IMR-90 (cell line): ENCODE measurements around the gene RAB6A. TPM values are rescaled to one million over a fixed set of nuclear protein-coding genes. Genes with fewer than 3 reads are reported as not detected.

Experiments
- ATAC-seq: fragments of 200-7000 bp; cut with Tn5 transposase; 2 replicates; pipeline ENCODE4 v1.9.1; 2020; ENCODE audit warnings: low read depth, mild to moderate bottlenecking, moderate library complexity
- BruUV-seq: library from RNA; stranded (reverse); fragments of 400-500 nt; replicated peaks from 2 replicates; lab custom pipeline; 2021; lab: Mats Ljungman, UMichigan
- CTCF ChIA-PET: fragments of 300-600 bp; formaldehyde crosslinking; extraction: SDS; loops from one replicate; lab custom pipeline; 2021; ENCODE audit warnings: antibody characterized with exemption; lab: Yijun Ruan, JAX
- POLR2A ChIA-PET: fragments of 300-600 bp; sonication (Branson Sonifier 250); formaldehyde crosslinking; loops from one replicate; lab custom pipeline; 2022; ENCODE audit warnings: antibody characterized with exemption; ENCODE audit not compliant: unreplicated experiment; lab: Charles Lee
- DNase-seq: peaks from one replicate; pipeline ENCODE4 v3.0.0; 2013
- H2AFZ ChIP-seq: replicated peaks from 2 replicates; pipeline ENCODE3; 2013; ENCODE audit warnings: low read length, mild to moderate bottlenecking; ENCODE audit not compliant: poor library complexity
- H2AK5ac ChIP-seq: 2 replicates; pipeline ENCODE4 v1.6.1; 2013; ENCODE audit warnings: low read depth, low read length, inconsistent platforms
- H2AK9ac ChIP-seq: replicated peaks from 2 replicates; pipeline ENCODE3; 2013; ENCODE audit warnings: mild to moderate bottlenecking, low read depth, low read length, moderate library complexity; ENCODE audit not compliant: poor library complexity
- H2BK120ac ChIP-seq: 2 replicates; pipeline ENCODE4 v1.6.1; 2013; ENCODE audit warnings: low read depth, low read length, inconsistent platforms
- H2BK15ac ChIP-seq: 3 replicates; pipeline ENCODE4 v1.6.1; 2013; ENCODE audit warnings: low read depth, low read length, inconsistent platforms
- H2BK20ac ChIP-seq: 2 replicates; pipeline ENCODE4 v1.6.1; 2013; ENCODE audit warnings: low read depth, mild to moderate bottlenecking, inconsistent platforms, low read length, moderate library complexity
- H2BK5ac ChIP-seq: 2 replicates; pipeline ENCODE4 v1.6.1; 2013; ENCODE audit warnings: mild to moderate bottlenecking, low read depth, low read length, inconsistent platforms; ENCODE audit not compliant: poor library complexity, severe bottlenecking
- H3K14ac ChIP-seq: replicated peaks from 2 replicates; pipeline ENCODE4 v1.6.1; 2013; ENCODE audit warnings: low read depth, low read length, inconsistent platforms
- H3K18ac ChIP-seq: 2 replicates; pipeline ENCODE4 v1.6.1; 2013; ENCODE audit warnings: low read depth, low read length, control low read depth
- H3K23ac ChIP-seq: 2 replicates; pipeline ENCODE4 v1.6.1; 2013; ENCODE audit warnings: low read depth, low read length, inconsistent platforms
- H3K27ac ChIP-seq: 2 replicates; pipeline ENCODE4 v1.5.1; 2013; ENCODE audit warnings: mild to moderate bottlenecking, control low read depth, low read length; ENCODE audit not compliant: insufficient read depth
- H3K27me3 ChIP-seq: 2 replicates; pipeline ENCODE4 v1.6.1; 2013; ENCODE audit warnings: low read length; ENCODE audit not compliant: control insufficient read depth, insufficient read depth
- H3K36me3 ChIP-seq: 2 replicates; pipeline ENCODE4 v1.6.1; 2013; ENCODE audit warnings: low read length, mixed read lengths; ENCODE audit not compliant: control insufficient read depth, insufficient read depth
- H3K4ac ChIP-seq: 2 replicates; pipeline ENCODE4 v1.6.1; 2013; ENCODE audit warnings: low read depth, low read length, inconsistent platforms
- H3K4me1 ChIP-seq: 2 replicates; pipeline ENCODE4 v1.6.1; 2013; ENCODE audit warnings: low read length, mixed read lengths; ENCODE audit not compliant: control insufficient read depth, insufficient read depth
- H3K4me2 ChIP-seq: 2 replicates; pipeline ENCODE4 v1.6.1; 2013; ENCODE audit warnings: low read depth, mild to moderate bottlenecking, control low read depth, low read length, moderate library complexity
- H3K4me3 ChIP-seq: 2 replicates; pipeline ENCODE4 v1.5.1; 2013; ENCODE audit warnings: low read depth, mild to moderate bottlenecking, control low read depth, low read length, moderate library complexity; ENCODE audit not compliant: insufficient read depth
- H3K56ac ChIP-seq: 2 replicates; pipeline ENCODE4 v1.6.1; 2013; ENCODE audit warnings: low read length, inconsistent platforms; ENCODE audit not compliant: insufficient read depth; ENCODE audit errors: extremely low read depth
- H3K79me1 ChIP-seq, 2 experiments: 2 replicates each; pipeline ENCODE4 v1.6.1; 2013; ENCODE audit warnings: low read length in 2 of 2, inconsistent platforms in 1 of 2, low read depth in 1 of 2
- H3K9ac ChIP-seq: 2 replicates; pipeline ENCODE4 v1.6.1; 2013; ENCODE audit warnings: low read depth, low read length, control low read depth
- H3K9me1 ChIP-seq: 2 replicates; pipeline ENCODE4 v1.6.1; 2013; ENCODE audit warnings: low read length, inconsistent platforms; ENCODE audit not compliant: insufficient read depth
- H3K9me3 ChIP-seq: 2 replicates; pipeline ENCODE4 v1.6.1; 2013; ENCODE audit warnings: low read length; ENCODE audit not compliant: control insufficient read depth, insufficient read depth
- H4K20me1 ChIP-seq: 2 replicates; pipeline ENCODE4 v1.6.1; 2013; ENCODE audit warnings: low read length, inconsistent platforms; ENCODE audit not compliant: insufficient read depth
- H4K5ac ChIP-seq: 2 replicates; pipeline ENCODE4 v1.6.1; 2013; ENCODE audit warnings: mild to moderate bottlenecking, low read depth, low read length, control low read depth
- H4K8ac ChIP-seq, 2 experiments: 2 replicates each; pipeline ENCODE4 v1.6.1; 2013; ENCODE audit warnings: low read depth in 2 of 2, low read length in 2 of 2, control low read depth in 1 of 2, inconsistent platforms in 1 of 2
- H4K91ac ChIP-seq: 2 replicates; pipeline ENCODE4 v1.6.1; 2013; ENCODE audit warnings: low read depth, low read length, inconsistent platforms; ENCODE audit not compliant: insufficient read depth
- BHLHE40 ChIP-seq: fragments of 150-350 bp; IDR thresholded peaks from 2 replicates; pipeline ENCODE4 v1.6.1; 2016; ENCODE audit warnings: mild to moderate bottlenecking, low read depth, low read length
- CEBPB ChIP-seq: IDR thresholded peaks from 2 replicates; pipeline ENCODE4 v1.6.1; 2012; ENCODE audit warnings: low read depth, low read length, improper control_type of control experiment
- CHD1 ChIP-seq: IDR thresholded peaks from 2 replicates; pipeline ENCODE4 v1.6.1; 2012; ENCODE audit warnings: low read depth, low read length, improper control_type of control experiment
- CTCF ChIP-seq: conservative IDR thresholded peaks from 2 replicates; pipeline ENCODE4 v1.5.1; 2012; ENCODE audit warnings: mild to moderate bottlenecking, low read depth, low read length, improper control_type of control experiment
- ELK1 ChIP-seq: fragments of 150-350 bp; IDR thresholded peaks from 2 replicates; pipeline ENCODE4 v1.6.1; 2016; ENCODE audit warnings: low read depth, mild to moderate bottlenecking, low read length, moderate library complexity, borderline replicate concordance
- FOS ChIP-seq: fragments of 150-350 bp; IDR thresholded peaks from 2 replicates; pipeline ENCODE4 v1.6.1; 2016; ENCODE audit warnings: low read depth, low read length
- MAFK ChIP-seq: IDR thresholded peaks from 2 replicates; pipeline ENCODE4 v1.6.1; 2012; ENCODE audit warnings: low read depth, low read length, improper control_type of control experiment
- MAZ ChIP-seq: IDR thresholded peaks from 2 replicates; pipeline ENCODE4 v1.6.1; 2012; ENCODE audit warnings: low read depth, mild to moderate bottlenecking, low read length, improper control_type of control experiment, moderate library complexity, borderline replicate concordance
- MXI1 ChIP-seq: IDR thresholded peaks from 2 replicates; pipeline ENCODE4 v1.6.1; 2012; ENCODE audit warnings: low read depth, mild to moderate bottlenecking, low read length, moderate library complexity, borderline replicate concordance
- NFE2L2 ChIP-seq: fragments of 150-350 bp; IDR thresholded peaks from 2 replicates; pipeline ENCODE4 v1.6.1; 2016; ENCODE audit warnings: low read depth, mild to moderate bottlenecking, low read length
- POLR2A ChIP-seq: IDR thresholded peaks from 2 replicates; pipeline ENCODE4 v1.6.1; 2012; ENCODE audit warnings: mild to moderate bottlenecking, low read depth, low read length
- RAD21 ChIP-seq: IDR thresholded peaks from 2 replicates; pipeline ENCODE4 v1.6.1; 2012; ENCODE audit warnings: low read length, improper control_type of control experiment
- RCOR1 ChIP-seq: IDR thresholded peaks from 2 replicates; pipeline ENCODE4 v1.6.1; 2012; ENCODE audit warnings: mild to moderate bottlenecking, low read length, improper control_type of control experiment; ENCODE audit not compliant: insufficient replicate concordance
- RFX5 ChIP-seq: IDR thresholded peaks from 2 replicates; pipeline ENCODE4 v1.8.0; 2012; ENCODE audit warnings: low read depth, mild to moderate bottlenecking, low read length, moderate library complexity
- SMC3 ChIP-seq: fragments of 150-350 bp; IDR thresholded peaks from 2 replicates; pipeline ENCODE4 v1.6.1; 2016; ENCODE audit warnings: low read depth, mild to moderate bottlenecking, antibody characterized with exemption, low read length, moderate library complexity
- USF2 ChIP-seq: fragments of 150-350 bp; IDR thresholded peaks from 2 replicates; pipeline ENCODE4 v1.6.1; 2017; ENCODE audit warnings: mild to moderate bottlenecking, antibody characterized with exemption, low read length, low read depth
- dilution Hi-C: fragments of 300-500 bp; cut with HindIII; formaldehyde crosslinking; loops from one replicate; pipeline ENCODE4 v1.14.3; 2018; ENCODE audit warnings: low sequenced_read_pairs; ENCODE audit not compliant: unreplicated experiment
- in situ Hi-C: fragments of 300-500 bp; cut with MboI; formaldehyde crosslinking; loops from 3 replicates; pipeline ENCODE4 v1.14.3; 2019; ENCODE audit warnings: low sequenced_read_pairs, inconsistent platforms, mixed read lengths
- intact Hi-C: fragments of 100-400 bp; cut with micrococcal nuclease; formaldehyde crosslinking; loops from 2 replicates; pipeline ENCODE4 v1.10.0; 2022
- polyA plus RNA-seq, 3 experiments: library from polyadenylated mRNA; depleted of rRNA; stranded (reverse); fragments of >200 nt; gene quantifications; 2 replicates each; pipeline ENCODE4 v1.2.3, GENCODE V29; 2012; ENCODE audit warnings: low replicate concordance in 1 of 3
- total RNA-seq: library from RNA; depleted of rRNA; stranded (reverse); fragments of >200 nt; gene quantifications from 2 replicates; pipeline ENCODE4 v1.2.3, GENCODE V29; 2012

The RAB6A gene
- total and polyA plus RNA-seq, 2 of the 4 experiments (the other 2 are of a cell fraction): 65.5 to 81.0 TPM

GRCh38 chr11:73664877-73665276 lies 96.0 kb downstream of the RAB6A start:
- H3K4me2 ChIP-seq: no peak overlapping the region
- H2AK9ac ChIP-seq: no peak overlapping the region
- ChIA-PET CTCF (no interaction called here), POLR2A (no interaction called here)
- H2BK120ac ChIP-seq: no peak overlapping the region
- no peak overlapping the region for H3K18ac ChIP-seq
- dilution Hi-C loops (no loop called here), intact Hi-C loops (no loop called here), in situ Hi-C loops (loop anchor here (5.0 kb wide), 1 partner anchor 38 kb away; no protein-coding TSS in a partner anchor)
- no peaks in the 10 kb centered on the region for H3K79me1 ChIP-seq
- no peak overlapping the region for H2BK20ac ChIP-seq
- ATAC-seq (no peak), DNase-seq (no peak)
- no peak overlapping the region for H3K4me3 ChIP-seq
- H3K36me3 ChIP-seq: no peaks in the 10 kb centered on the region
- no peak overlapping the region for H2AFZ ChIP-seq
- H3K9ac ChIP-seq: no peak overlapping the region
- BruUV-seq: no TSS peak
- no peak overlapping the region for H3K27ac ChIP-seq
- no peak overlapping the region for H2BK15ac ChIP-seq
- no peak overlapping the region for H2BK5ac ChIP-seq
- no peak overlapping the region for H4K5ac ChIP-seq
- no peak overlapping the region for H3K56ac ChIP-seq
- H2AK5ac ChIP-seq: no peak overlapping the region
- H3K23ac ChIP-seq: no peak overlapping the region
- H3K4ac ChIP-seq: no peak overlapping the region
- H4K8ac ChIP-seq: no peak overlapping the region
- H3K14ac ChIP-seq: no peak overlapping the region
- no peaks in the 10 kb centered on the region for H3K27me3 ChIP-seq
- no peaks in the 10 kb centered on the region for H4K20me1 ChIP-seq
- peaks cover 4% of the 10 kb centered on the region; the same call in 1 of the 2 replicates for H3K9me1 ChIP-seq
- TF ChIP-seq SMC3 (no peak), RCOR1 (no peak), NFE2L2 (no peak), MAZ (no peak), CTCF (no peak), POLR2A (no peak), RAD21 (no peak), MAFK (no peak), ELK1 (no peak), CHD1 (no peak), FOS (no peak), CEBPB (no peak), USF2 (no peak), MXI1 (no peak), RFX5 (no peak), BHLHE40 (no peak)
- H3K9me3 ChIP-seq: no peaks in the 10 kb centered on the region
- H4K91ac ChIP-seq: no peak overlapping the region
- peaks cover 3% of the 10 kb centered on the region; the same call in 1 of the 2 replicates for H3K4me1 ChIP-seq
